WI38 (cell line): ENCODE data around the gene EGF.
"Not testable (repeated sequence)": the region's sequence is repeated elsewhere in the genome, so short reads cannot be mapped to it uniquely, and the experiment has no call there.

Experiments used
- H3K4me3 ChIP-seq: 2 replicates; pipeline ENCODE4 v1.5.1; 2011; ENCODE audit warnings: low read depth, mild to moderate bottlenecking, control low read depth, low read length
- CTCF ChIP-seq: IDR thresholded peaks from 2 replicates; pipeline ENCODE4 v1.5.1; 2012; ENCODE audit warnings: low read depth, mild to moderate bottlenecking, control low read depth, low read length

The EGF gene

GRCh38 chr4:110020646-110021443, 108.2 kb downstream of the EGF start:
- TF ChIP-seq CTCF, result no peak
- no peak overlapping the region for H3K4me3 ChIP-seq

GRCh38 chr4:110022457-110022856, 109.8 kb downstream of the EGF start:
- no peak for TF ChIP-seq CTCF

GRCh38 chr4:110025056-110025455, 112.4 kb downstream of the EGF start:
- TF ChIP-seq CTCF, result no peak
- H3K4me3 ChIP-seq, result no peak overlapping the region

More at GRCh38 chr4:110022457-110022856, 109.8 kb downstream of the EGF start:
- no peak overlapping the region for H3K4me3 ChIP-seq

GRCh38 chr4:110025718-110026117, 113.0 kb downstream of the EGF start:
- TF ChIP-seq CTCF, result no peak
- H3K4me3 ChIP-seq, result no peak overlapping the region

- no peak overlapping the region for H3K4me3 ChIP-seq
- no peak for TF ChIP-seq CTCF
Measured at GRCh38 chr4:110032603-110033002, 119.9 kb downstream of the EGF start.

GRCh38 chr4:110033355-110034025, 120.8 kb downstream of the EGF start:
- H3K4me3 ChIP-seq, result no peak overlapping the region
- no peak for TF ChIP-seq CTCF

GRCh38 chr4:110034026-110034393, 121.3 kb downstream of the EGF start:
- no peak overlapping the region for H3K4me3 ChIP-seq
- no peak for TF ChIP-seq CTCF

GRCh38 chr4:110039164-110039563, 126.5 kb downstream of the EGF start:
- not testable (repeated sequence) for H3K4me3 ChIP-seq
